ENCODE measurements around the gene ARFGAP3. TPM values are rescaled to one million over a fixed set of nuclear protein-coding genes. Genes with fewer than 3 reads are reported as not detected.

ARFGAP3 gene
- polyA plus RNA-seq, 2 of the 4 experiments (the other 2 are of a cell fraction) = 19.1 to 39.0 TPM

DNA sequence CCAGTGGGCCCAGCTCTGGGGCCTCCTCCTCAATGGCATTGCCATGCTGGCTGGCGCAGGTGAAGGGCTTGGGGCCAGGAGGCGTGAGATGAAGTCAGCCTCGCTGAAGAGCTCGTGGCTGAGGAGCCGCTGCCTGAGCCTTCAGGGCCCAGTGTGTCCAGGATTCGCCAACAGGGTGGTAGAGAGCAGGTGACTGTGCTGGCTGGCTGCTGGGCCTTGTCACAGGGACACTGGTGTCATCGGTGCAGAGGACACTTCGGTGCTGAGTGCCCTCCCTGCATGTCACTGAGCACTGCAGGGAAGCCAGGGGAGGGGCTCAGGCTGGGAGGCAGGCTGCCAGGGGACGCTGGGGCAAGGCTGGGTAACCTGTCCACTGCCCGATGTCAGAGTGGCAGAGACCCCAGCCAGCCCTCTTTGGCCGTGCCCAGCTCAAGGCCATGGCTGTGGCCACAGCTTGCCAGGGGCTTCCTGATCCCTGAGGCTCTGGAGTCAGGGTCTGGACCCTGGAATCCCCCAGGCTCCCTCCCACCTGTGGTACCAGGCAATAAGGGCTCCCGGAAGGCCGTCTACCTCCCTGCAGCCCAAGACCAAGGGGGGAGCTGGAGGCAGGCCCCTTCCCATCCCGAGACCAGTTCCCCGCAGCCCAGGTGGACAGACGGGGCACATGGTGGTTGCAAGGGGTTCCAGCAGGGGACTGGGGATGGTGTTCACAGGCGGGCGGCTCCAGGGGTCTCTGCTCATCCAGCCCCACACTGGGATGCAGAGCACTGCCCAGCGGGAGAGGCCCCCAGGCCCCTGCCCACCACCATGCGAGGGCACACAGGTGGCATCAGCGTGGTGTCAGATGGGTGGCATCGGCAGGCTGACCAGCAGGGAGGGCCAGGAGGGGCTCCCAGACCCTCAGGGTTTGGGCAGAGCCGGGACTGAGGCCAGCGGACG, 63.9 kb downstream of the ARFGAP3 start:
- H3K9me3 ChIP-seq = no peaks in the 10 kb centered on the region
- DNase-seq (ENCODE audit: low read depth in 1 of 2, low spot score in 1 of 2) = no peak
- H3K4me2 ChIP-seq = no peak overlapping the region
- no peaks in the 10 kb centered on the region; the same call in 2 of the 3 replicates for H3K4me1 ChIP-seq
- peak in 1 of 2 experiments; percentile 17; a peak in 2 of 6 replicates for ATAC-seq
- POLR2A ChIA-PET = no interaction called here
- H3K4me3 ChIP-seq = no peak overlapping the region
- 77% methylated on average over 7 of the region's 25 CpGs for WGBS (ENCODE audit: missing lambda C conversion rate)
- no peak overlapping the region for H3K27ac ChIP-seq
- CTCF ChIA-PET = interaction anchor here (1.1 to 2.4 kb wide), 3 partner anchors 10 to 144 kb away, joined by 3 to 7 read pairs (median 3); partner anchors contain the start of gene CYB5R3
- FAIRE-seq = no peak
- TF ChIP-seq MAFK (IDR thresholded peaks at IDR 0.05; ENCODE audit: partially characterized antibody) (no peak), POLR2A (IDR thresholded peaks at IDR 0.05; ENCODE audit: low read length) (no peak), SMC3 (IDR thresholded peaks at IDR 0.05) (no peak)

DNA sequence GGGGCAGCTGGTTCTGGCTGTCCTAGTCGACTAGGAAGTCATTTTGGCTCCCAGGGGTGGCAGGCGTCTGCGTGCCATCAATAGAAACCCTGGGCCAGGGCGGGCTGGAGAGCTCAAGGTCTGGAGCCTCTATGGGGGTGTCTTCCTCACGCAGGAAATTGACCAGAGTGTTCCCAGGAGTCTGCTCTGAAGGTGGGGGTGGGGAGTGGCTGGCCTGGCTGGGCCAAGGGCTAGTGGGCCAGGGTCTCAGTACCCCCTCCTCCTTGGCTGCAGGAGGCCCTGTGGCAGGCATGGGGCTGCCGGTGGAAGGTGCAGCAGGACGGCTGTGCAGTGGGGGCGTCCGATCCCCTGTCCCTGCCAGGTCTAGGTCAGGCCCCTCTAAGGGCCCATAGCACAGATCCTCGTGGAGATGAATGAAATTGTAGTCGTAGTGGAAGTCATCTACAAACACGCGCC, 64.6 kb downstream of the ARFGAP3 start:
- H3K4me3 ChIP-seq = no peak overlapping the region
- no peaks in the 10 kb centered on the region; the same call in 2 of the 3 replicates for H3K4me1 ChIP-seq
- ChIA-PET CTCF (interaction anchor here (1.1 to 2.4 kb wide), 3 partner anchors 11 to 143 kb away, joined by 3 to 7 read pairs (median 3); partner anchors contain the start of gene CYB5R3), POLR2A (no interaction called here)
- H3K4me2 ChIP-seq = no peak overlapping the region
- ATAC-seq = no peak
- TF ChIP-seq, protein P1, sequence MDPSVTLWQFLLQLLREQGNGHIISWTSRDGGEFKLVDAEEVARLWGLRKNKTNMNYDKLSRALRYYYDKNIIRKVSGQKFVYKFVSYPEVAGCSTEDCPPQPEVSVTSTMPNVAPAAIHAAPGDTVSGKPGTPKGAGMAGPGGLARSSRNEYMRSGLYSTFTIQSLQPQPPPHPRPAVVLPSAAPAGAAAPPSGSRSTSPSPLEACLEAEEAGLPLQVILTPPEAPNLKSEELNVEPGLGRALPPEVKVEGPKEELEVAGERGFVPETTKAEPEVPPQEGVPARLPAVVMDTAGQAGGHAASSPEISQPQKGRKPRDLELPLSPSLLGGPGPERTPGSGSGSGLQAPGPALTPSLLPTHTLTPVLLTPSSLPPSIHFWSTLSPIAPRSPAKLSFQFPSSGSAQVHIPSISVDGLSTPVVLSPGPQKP (IDR thresholded peaks at IDR 0.05; ENCODE audit: low read depth, low read length) = no peak
- TF ChIP-seq KDM5A (IDR thresholded peaks at IDR 0.05) (no peak), CBX2 (IDR thresholded peaks at IDR 0.05; ENCODE audit: borderline replicate concordance, low read depth) (no peak), FOSL2 (IDR thresholded peaks at IDR 0.05) (no peak), FOSL2 (CRISPR knock-in tag; IDR thresholded peaks at IDR 0.05) (no peak), RAD21 (conservative IDR thresholded peaks at IDR 0.05 in 1 of 2, IDR thresholded peaks at IDR 0.05 in 1 of 2) (no peak), RARB (CRISPR knock-in tag; IDR thresholded peaks at IDR 0.05) (no peak), CHD2 (IDR thresholded peaks at IDR 0.05; ENCODE audit: low read length, partially characterized antibody) (no peak), SMC3 (IDR thresholded peaks at IDR 0.05) (no peak), HOXA7 (CRISPR knock-in tag; IDR thresholded peaks at IDR 0.05) (no peak), HDAC2 (IDR thresholded peaks at IDR 0.05) (no peak), ZC3H11A (IDR thresholded peaks at IDR 0.05) (no peak), NR3C1 (IDR thresholded peaks at IDR 0.05) (no peak), PHF8 (IDR thresholded peaks at IDR 0.05; ENCODE audit: borderline replicate concordance, low read depth) (no peak), CEBPB (IDR thresholded peaks at IDR 0.05) (no peak), NPAS2 (CRISPR knock-in tag; IDR thresholded peaks at IDR 0.05; ENCODE audit: borderline replicate concordance) (no peak)
- TF ChIP-seq, protein P2, sequence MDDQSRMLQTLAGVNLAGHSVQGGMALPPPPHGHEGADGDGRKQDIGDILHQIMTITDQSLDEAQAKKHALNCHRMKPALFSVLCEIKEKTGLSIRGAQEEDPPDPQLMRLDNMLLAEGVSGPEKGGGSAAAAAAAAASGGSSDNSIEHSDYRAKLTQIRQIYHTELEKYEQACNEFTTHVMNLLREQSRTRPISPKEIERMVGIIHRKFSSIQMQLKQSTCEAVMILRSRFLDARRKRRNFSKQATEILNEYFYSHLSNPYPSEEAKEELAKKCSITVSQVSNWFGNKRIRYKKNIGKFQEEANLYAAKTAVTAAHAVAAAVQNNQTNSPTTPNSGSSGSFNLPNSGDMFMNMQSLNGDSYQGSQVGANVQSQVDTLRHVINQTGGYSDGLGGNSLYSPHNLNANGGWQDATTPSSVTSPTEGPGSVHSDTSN (IDR thresholded peaks at IDR 0.05) = no peak
- TF ChIP-seq, protein P3, sequence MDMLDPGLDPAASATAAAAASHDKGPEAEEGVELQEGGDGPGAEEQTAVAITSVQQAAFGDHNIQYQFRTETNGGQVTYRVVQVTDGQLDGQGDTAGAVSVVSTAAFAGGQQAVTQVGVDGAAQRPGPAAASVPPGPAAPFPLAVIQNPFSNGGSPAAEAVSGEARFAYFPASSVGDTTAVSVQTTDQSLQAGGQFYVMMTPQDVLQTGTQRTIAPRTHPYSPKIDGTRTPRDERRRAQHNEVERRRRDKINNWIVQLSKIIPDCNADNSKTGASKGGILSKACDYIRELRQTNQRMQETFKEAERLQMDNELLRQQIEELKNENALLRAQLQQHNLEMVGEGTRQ (IDR thresholded peaks at IDR 0.05) = no peak
- TF ChIP-seq, protein P4, sequence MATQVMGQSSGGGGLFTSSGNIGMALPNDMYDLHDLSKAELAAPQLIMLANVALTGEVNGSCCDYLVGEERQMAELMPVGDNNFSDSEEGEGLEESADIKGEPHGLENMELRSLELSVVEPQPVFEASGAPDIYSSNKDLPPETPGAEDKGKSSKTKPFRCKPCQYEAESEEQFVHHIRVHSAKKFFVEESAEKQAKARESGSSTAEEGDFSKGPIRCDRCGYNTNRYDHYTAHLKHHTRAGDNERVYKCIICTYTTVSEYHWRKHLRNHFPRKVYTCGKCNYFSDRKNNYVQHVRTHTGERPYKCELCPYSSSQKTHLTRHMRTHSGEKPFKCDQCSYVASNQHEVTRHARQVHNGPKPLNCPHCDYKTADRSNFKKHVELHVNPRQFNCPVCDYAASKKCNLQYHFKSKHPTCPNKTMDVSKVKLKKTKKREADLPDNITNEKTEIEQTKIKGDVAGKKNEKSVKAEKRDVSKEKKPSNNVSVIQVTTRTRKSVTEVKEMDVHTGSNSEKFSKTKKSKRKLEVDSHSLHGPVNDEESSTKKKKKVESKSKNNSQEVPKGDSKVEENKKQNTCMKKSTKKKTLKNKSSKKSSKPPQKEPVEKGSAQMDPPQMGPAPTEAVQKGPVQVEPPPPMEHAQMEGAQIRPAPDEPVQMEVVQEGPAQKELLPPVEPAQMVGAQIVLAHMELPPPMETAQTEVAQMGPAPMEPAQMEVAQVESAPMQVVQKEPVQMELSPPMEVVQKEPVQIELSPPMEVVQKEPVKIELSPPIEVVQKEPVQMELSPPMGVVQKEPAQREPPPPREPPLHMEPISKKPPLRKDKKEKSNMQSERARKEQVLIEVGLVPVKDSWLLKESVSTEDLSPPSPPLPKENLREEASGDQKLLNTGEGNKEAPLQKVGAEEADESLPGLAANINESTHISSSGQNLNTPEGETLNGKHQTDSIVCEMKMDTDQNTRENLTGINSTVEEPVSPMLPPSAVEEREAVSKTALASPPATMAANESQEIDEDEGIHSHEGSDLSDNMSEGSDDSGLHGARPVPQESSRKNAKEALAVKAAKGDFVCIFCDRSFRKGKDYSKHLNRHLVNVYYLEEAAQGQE (IDR thresholded peaks at IDR 0.05) = no peak
- TF ChIP-seq, protein P5, sequence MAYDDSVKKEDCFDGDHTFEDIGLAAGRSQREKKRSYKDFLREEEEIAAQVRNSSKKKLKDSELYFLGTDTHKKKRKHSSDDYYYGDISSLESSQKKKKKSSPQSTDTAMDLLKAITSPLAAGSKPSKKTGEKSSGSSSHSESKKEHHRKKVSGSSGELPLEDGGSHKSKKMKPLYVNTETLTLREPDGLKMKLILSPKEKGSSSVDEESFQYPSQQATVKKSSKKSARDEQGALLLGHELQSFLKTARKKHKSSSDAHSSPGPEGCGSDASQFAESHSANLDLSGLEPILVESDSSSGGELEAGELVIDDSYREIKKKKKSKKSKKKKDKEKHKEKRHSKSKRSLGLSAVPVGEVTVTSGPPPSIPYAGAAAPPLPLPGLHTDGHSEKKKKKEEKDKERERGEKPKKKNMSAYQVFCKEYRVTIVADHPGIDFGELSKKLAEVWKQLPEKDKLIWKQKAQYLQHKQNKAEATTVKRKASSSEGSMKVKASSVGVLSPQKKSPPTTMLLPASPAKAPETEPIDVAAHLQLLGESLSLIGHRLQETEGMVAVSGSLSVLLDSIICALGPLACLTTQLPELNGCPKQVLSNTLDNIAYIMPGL (CRISPR knock-in tag; IDR thresholded peaks at IDR 0.05; ENCODE audit: borderline replicate concordance) = no peak
- TF ChIP-seq, protein P6, sequence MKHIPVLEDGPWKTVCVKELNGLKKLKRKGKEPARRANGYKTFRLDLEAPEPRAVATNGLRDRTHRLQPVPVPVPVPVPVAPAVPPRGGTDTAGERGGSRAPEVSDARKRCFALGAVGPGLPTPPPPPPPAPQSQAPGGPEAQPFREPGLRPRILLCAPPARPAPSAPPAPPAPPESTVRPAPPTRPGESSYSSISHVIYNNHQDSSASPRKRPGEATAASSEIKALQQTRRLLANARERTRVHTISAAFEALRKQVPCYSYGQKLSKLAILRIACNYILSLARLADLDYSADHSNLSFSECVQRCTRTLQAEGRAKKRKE (CRISPR knock-in tag; IDR thresholded peaks at IDR 0.05; ENCODE audit: low read depth) = no peak
- H3K27ac ChIP-seq = no peak overlapping the region
- no peak for DNase-seq (ENCODE audit: low read depth in 1 of 2, low spot score in 1 of 2)
- WGBS (ENCODE audit: missing lambda C conversion rate) = 88% methylated on average over 7 of the region's 13 CpGs
- FAIRE-seq = no peak
- no peaks in the 10 kb centered on the region for H3K9me3 ChIP-seq
